Heart left ventricle (tissue), 13 donors: ENCODE data around the gene RIN3.

Source experiments
- POLR2A ChIP-seq, 2 donors: fragments of 450-650 bp; IDR thresholded peaks; one replicate each; pipeline ENCODE4 v1.6.1; 2017; ENCODE audit warnings: antibody characterized with exemption in 2 of 2, mild to moderate bottlenecking in 2 of 2, moderate library complexity in 2 of 2
- TF ChIP-seq, protein P1 (sequence below), 12 donors: fragments of 200-600 bp; sonication (generic) in 4 of 12; IDR thresholded peaks; one replicate each; pipeline versions ENCODE4 v1.5.0 to v1.8.0; 2018 to 2022; ENCODE audit warnings: antibody characterized with exemption in 12 of 12, mild to moderate bottlenecking in 5 of 12
- donor health status: ischemic (EF 13 %, LVEDD 7.1; RV severe dilation, severe dysfunction).
- donor health status: DM: no; HTN: yes; CAD: no.
- donor health status: DM: no; HTN: no; CAD: no.
- donor health status: ischemic (EF 25% LVEDD 6.9; RV normal size, moderate dysfunction).
- donor health status: ischemic (EF 25% LVEDD 5.7; RV mildly dilated, moderate dysfunction).
- donor health status: ischemic (EF 35%, LVEDD 5.7; RV mildly dilated, moderate dysfunction).
- donor health status: nonischemic (EF 11% LVEDD 7.7; RV severe dilation, severe dysfunction).
- donor health status: DM: yes; HTN: yes; CAD: no.
- donor health status: PGD.
- donor health status: ischemic (EF 29% LVEDD 5.4; RV normal size, mild dysfunction).
- donor health status: nonischemic (EF 23%, LVEDD 6.1; RV moderate dilation, normal function).

- TF ChIP-seq, protein P1, sequence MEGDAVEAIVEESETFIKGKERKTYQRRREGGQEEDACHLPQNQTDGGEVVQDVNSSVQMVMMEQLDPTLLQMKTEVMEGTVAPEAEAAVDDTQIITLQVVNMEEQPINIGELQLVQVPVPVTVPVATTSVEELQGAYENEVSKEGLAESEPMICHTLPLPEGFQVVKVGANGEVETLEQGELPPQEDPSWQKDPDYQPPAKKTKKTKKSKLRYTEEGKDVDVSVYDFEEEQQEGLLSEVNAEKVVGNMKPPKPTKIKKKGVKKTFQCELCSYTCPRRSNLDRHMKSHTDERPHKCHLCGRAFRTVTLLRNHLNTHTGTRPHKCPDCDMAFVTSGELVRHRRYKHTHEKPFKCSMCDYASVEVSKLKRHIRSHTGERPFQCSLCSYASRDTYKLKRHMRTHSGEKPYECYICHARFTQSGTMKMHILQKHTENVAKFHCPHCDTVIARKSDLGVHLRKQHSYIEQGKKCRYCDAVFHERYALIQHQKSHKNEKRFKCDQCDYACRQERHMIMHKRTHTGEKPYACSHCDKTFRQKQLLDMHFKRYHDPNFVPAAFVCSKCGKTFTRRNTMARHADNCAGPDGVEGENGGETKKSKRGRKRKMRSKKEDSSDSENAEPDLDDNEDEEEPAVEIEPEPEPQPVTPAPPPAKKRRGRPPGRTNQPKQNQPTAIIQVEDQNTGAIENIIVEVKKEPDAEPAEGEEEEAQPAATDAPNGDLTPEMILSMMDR (IDR thresholded peaks at IDR 0.05) = no peak
- no peak for TF ChIP-seq POLR2A (IDR thresholded peaks at IDR 0.05)
These were observed 76.6 kb downstream of the RIN3 start for GRCh38 chr14:92590176-92590575.
